T-helper 2 cell (primary cell): ENCODE data around the gene ADAD1.
A peak's percentile ranks its signal among the peaks of the same experiment; 100 is the strongest.

Experiments used
- DNase-seq, 5 experiments: peaks; one replicate each; pipeline versions ENCODE4 v3.0.0 to v3.0.0-alpha.2; 2012 to 2022

ADAD1 gene

DNA sequence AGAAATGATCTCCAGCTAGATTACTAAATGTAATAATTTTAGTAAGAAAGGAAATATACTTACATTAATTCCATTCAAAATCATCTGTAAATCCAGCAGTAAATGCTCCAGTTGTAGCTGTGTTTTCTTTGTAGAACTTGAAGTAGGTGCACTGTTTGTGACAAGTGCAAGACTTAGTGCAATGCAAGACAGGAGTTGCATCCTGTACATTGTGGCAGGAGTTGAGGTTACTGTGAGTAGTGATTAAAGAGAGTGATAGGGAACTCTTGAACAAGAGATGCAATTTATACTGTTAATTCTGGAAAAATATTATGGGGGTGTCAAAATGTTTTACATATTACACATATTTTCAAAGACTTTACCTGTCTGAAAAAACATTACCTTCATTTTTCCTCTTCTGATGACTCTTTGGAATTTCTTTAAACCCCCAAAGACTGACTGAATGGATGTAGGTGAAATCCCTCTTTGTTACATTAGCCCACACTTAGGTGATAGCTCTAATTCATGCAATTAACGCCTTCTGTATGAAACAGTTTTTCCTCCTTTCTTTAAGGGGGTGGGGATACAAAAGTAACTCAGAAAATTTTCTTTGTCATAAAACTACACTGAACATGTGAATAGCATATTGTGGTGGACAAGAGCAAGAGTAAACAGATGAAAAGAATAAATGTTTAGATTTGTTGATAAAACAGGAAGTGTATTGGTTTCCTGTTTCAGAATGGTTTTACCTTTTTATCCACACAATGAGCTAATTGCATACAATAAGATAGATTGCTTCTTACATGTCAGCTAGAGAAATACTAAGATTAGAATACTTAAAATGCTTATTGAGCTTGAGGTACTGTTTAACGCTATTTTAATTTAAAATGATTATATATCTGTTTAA, 77.7 kb downstream of the ADAD1 start, which contains the start of gene IL2:
Gene IL2, minus strand, starts transcription at position 495 of the 886 bp plus-strand sequence. Its CDS starts 285 bp downstream, at position 210.
- peak in 2 of 5 experiments; percentile 1 to 83 for DNase-seq

DNA sequence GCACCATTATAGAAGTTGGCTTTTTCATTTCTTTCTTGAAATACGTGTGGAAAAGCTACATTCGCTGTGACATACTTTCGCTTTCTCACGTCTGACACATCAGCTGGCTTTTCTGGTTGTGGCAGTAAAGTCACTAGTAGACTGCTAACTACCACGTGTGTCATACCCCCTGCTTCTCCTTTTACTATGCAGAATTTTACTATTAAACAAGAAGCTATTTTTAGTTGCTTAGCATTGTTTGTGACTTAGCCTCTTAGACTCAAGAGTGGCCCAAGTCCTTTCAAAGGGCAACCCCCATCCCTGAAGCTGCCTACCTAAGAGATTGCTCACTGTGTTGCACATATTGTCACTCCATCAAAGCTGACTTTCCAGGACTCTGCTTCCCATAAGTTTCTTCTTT, 79.8 kb downstream of the ADAD1 start:
- peak in 3 of 5 experiments; percentile 17 to 85 (median 20) for DNase-seq

DNA sequence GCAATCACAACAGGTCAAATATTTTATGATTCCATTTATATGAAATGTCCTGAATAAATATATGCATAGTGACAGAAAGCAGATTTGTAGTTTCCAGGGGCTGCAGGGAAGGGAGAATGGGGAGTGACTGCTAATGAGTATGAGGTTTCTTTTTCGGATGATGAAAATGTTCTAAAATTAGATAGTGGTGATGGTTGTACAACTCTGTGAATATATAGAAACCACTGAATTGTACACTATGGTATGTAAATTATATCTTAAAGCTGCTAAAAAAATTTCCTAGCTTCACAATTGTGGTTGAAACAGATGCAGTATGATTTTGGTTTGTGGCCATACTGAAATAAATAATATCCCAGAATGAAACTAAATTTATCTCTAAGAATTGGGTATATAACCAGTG, 90.6 kb downstream of the ADAD1 start:
- DNase-seq, result no peak

DNA sequence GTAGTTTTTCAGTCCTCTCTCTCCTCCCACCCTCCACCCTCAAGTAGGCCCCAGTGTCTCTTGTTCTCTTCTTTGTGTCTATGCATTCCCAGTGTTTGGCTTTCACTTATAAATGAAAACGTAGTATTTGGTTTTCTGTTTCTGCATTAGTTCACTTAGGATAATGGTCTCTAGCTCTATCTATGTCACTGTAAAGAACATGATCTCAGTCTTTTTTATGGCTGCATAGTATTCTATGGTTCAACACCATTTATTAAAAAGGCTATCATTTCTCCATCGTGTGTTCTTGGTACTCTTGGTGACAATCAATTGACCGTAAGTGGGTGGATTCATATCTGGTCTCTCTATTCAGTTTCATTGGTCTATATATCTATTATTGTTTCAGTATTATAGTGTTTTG, 96.4 kb downstream of the ADAD1 start:
- no peak for DNase-seq

DNA sequence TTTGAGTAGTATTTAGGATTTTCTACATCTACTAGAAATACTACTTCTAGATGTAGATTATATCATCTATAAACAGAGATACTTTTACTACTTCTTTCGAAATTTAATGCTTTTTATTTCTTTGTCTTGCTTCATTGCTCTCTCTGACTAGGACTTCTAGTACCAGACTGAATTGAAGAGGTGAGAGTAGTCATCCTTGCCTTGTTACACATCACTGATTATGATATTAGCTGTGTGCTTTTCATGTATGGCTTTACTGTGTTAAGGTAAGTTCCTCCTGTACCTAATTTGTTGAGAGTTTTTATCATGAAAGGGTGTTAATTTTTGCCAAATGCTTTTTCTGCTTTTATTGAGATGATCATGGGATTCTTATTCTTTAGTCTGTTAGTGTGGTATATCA, 97.3 kb downstream of the ADAD1 start:
- no peak for DNase-seq

DNA sequence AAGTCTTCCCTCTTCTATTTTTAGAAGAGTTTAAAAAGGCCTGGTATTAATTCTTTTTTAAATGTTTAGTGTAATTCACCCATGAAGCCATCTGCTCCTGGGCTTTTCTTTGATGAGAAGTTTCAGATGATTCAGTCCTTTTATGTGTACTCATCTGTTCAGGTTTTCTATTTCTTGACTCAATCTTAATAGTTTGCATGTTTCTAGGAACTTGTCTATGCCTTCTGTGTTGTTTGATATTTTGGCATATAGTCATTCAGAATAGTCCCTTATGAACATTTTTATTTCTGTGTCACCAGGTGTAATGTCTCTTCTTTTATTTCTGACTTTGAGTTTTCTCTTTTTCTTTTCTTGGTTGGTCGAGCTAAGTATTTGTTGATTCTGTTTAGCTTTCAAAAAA, 97.9 kb downstream of the ADAD1 start:
- no peak for DNase-seq
